Body of pancreas (tissue), 4 donors: ENCODE data around the gene SLC13A3.

Source experiments
- POLR2A ChIP-seq, 3 donors: fragments of 450-650 bp; IDR thresholded peaks; one replicate each; pipeline ENCODE4 v1.6.1; 2016; ENCODE audit warnings: antibody characterized with exemption in 3 of 3, mild to moderate bottlenecking in 2 of 3
- TF ChIP-seq, protein P1 (sequence below), 7 experiments: fragments of 450-650 bp in 4 of 7; fragments of 200-600 bp in 3 of 7; sonication (generic) in 3 of 7; IDR thresholded peaks; one replicate each; pipeline ENCODE4 v1.5.1; 2016 to 2019; ENCODE audit warnings: antibody characterized with exemption in 7 of 7

- TF ChIP-seq, protein P1, sequence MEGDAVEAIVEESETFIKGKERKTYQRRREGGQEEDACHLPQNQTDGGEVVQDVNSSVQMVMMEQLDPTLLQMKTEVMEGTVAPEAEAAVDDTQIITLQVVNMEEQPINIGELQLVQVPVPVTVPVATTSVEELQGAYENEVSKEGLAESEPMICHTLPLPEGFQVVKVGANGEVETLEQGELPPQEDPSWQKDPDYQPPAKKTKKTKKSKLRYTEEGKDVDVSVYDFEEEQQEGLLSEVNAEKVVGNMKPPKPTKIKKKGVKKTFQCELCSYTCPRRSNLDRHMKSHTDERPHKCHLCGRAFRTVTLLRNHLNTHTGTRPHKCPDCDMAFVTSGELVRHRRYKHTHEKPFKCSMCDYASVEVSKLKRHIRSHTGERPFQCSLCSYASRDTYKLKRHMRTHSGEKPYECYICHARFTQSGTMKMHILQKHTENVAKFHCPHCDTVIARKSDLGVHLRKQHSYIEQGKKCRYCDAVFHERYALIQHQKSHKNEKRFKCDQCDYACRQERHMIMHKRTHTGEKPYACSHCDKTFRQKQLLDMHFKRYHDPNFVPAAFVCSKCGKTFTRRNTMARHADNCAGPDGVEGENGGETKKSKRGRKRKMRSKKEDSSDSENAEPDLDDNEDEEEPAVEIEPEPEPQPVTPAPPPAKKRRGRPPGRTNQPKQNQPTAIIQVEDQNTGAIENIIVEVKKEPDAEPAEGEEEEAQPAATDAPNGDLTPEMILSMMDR (IDR thresholded peaks at IDR 0.05): no peak
- TF ChIP-seq POLR2A (IDR thresholded peaks at IDR 0.05): no peak
These were observed at the start of gene SLC13A3 for GRCh38 chr20:46651091-46651962.
